H1 (cell line): ENCODE data around the gene NR1H3. TPM values are rescaled to one million over a fixed set of nuclear protein-coding genes. Genes with fewer than 3 reads are reported as not detected.

Source experiments
- NRF1 ChIP-seq: IDR thresholded peaks from 2 replicates; pipeline ENCODE4 v1.6.1; 2011; ENCODE audit warnings: mild to moderate bottlenecking, low read depth, low read length, improper control_type of control experiment
- SAP30 ChIP-seq: fragments of 300-600 bp; sonication (generic); IDR thresholded peaks from 2 replicates; pipeline ENCODE4 v1.7.1; 2012; ENCODE audit warnings: low read length, moderate library complexity, mild to moderate bottlenecking, inconsistent platforms; ENCODE audit not compliant: insufficient read depth, insufficient replicate concordance
- polyA plus RNA-seq, 7 experiments: library from polyadenylated mRNA; depleted of rRNA in 3 of 7; stranded (reverse) in 5 of 7; unstranded in 2 of 7; fragments of >200 nt in 5 of 7; fragments of 200-250 nt in 2 of 7; gene quantifications; 1 replicate in 5 of 7; 2 replicates in 1 of 7; 4 replicates in 1 of 7; pipeline versions ENCODE4 v1.2.1 to v1.2.3, GENCODE V29; 2011 to 2013; ENCODE audit warnings: missing spikeins in 2 of 7, mixed read lengths in 2 of 7
- total RNA-seq: library from RNA; stranded (reverse); fragmentation: NEBNext Ultra II Directional; extraction: Animal tissue kit (Norgen Biotek cat#: 25700); gene quantifications from 2 replicates; pipeline ENCODE4 v1.2.1, GENCODE V29; 2021

NR1H3 gene
- total and polyA plus RNA-seq, 2 of the 8 experiments (the other 6 are each of a cell fraction or from before 2014, with no cell fraction given), result 19.9 to 42.1 TPM

GRCh38 chr11:47208628-47209027 lies 49.2 kb upstream of the NR1H3 start (continued):
- no peak for TF ChIP-seq SAP30
- TF ChIP-seq NRF1, result no peak
